Suprapubic skin (tissue), 4 donors: ENCODE results near the gene RGL3. TPM values are rescaled to one million over a fixed set of nuclear protein-coding genes. Genes with fewer than 3 reads are reported as not detected.
A peak's percentile ranks its signal among the peaks of the same experiment; 100 is the strongest.
"Not testable (repeated sequence)": the region's sequence is repeated elsewhere in the genome, so short reads cannot be mapped to it uniquely, and the experiment has no call there.

ENCODE experiments used
- DNase-seq, 2 donors: peaks; one replicate each; pipeline ENCODE4 v3.0.0-alpha.2; 2019; ENCODE audit warnings: low spot score in 2 of 2
- H3K27ac ChIP-seq: fragments of 200-600 bp; sonication (generic); one replicate; pipeline ENCODE4 v1.5.1; 2019
- H3K27me3 ChIP-seq: fragments of 200-600 bp; sonication (generic); one replicate; pipeline ENCODE4 v1.5.1; 2019
- H3K36me3 ChIP-seq: fragments of 200-600 bp; sonication (generic); one replicate; pipeline ENCODE4 v1.5.1; 2019
- H3K4me1 ChIP-seq: fragments of 200-600 bp; sonication (generic); one replicate; pipeline ENCODE4 v1.5.1; 2019
- H3K4me3 ChIP-seq: fragments of 200-600 bp; sonication (generic); one replicate; pipeline ENCODE4 v1.5.1; 2019; ENCODE audit warnings: mild to moderate bottlenecking
- H3K9me3 ChIP-seq: fragments of 200-600 bp; sonication (generic); one replicate; pipeline ENCODE4 v1.5.1; 2019
- CTCF ChIP-seq, 2 donors: fragments of 200-600 bp in 1 of 2; fragments of 450-650 bp in 1 of 2; sonication (generic) in 1 of 2; IDR thresholded peaks; one replicate each; pipeline ENCODE4 v1.5.1; 2016 to 2019; ENCODE audit warnings: antibody characterized with exemption in 2 of 2, mild to moderate bottlenecking in 1 of 2, moderate library complexity in 1 of 2
- EP300 ChIP-seq: sonication (generic); formaldehyde crosslinking; IDR thresholded peaks from one replicate; pipeline ENCODE4 v1.6.1; 2017; ENCODE audit warnings: antibody characterized with exemption
- POLR2A ChIP-seq, 2 donors: fragments of 450-650 bp; IDR thresholded peaks; one replicate each; pipeline ENCODE4 v1.6.1; 2017; ENCODE audit warnings: antibody characterized with exemption in 2 of 2, mild to moderate bottlenecking in 2 of 2, moderate library complexity in 2 of 2
- POLR2AphosphoS5 ChIP-seq, 3 donors: sonication (generic); formaldehyde crosslinking; IDR thresholded peaks; one replicate each; pipeline ENCODE4 v1.6.1; 2017; ENCODE audit warnings: antibody characterized with exemption in 3 of 3
- WGBS: methylation state at CpG from one replicate; pipeline ENCODE4 v1.1.5; 2018; 5-methylcytosine and 5-hydroxymethylcytosine counted together
- total RNA-seq, 4 donors: library from RNA; depleted of rRNA; stranded (reverse); fragments of >200 nt; gene quantifications; one replicate each; pipeline ENCODE4 v1.1.0, GENCODE V29; 2016

RGL3 gene
- total RNA-seq, 4 donors from 2014 or later, result 1.4 to 4.3 (median 3.5) TPM

GRCh38 chr19:11437955-11438354 lies 18.8 kb upstream of the RGL3 start:
- Histone ChIP-seq H3K36me3 (peaks cover 57% of the 10 kb centered on the region), H3K4me3 (no peak overlapping the region), H3K9me3 (no peaks in the 10 kb centered on the region), H3K4me1 (peaks cover 22% of the 10 kb centered on the region), H3K27ac (no peak overlapping the region), H3K27me3 (no peaks in the 10 kb centered on the region)
- no peak for DNase-seq
- TF ChIP-seq CTCF (IDR thresholded peaks at IDR 0.05) (no peak), POLR2AphosphoS5 (IDR thresholded peaks at IDR 0.05) (no peak), POLR2A (IDR thresholded peaks at IDR 0.05) (no peak), EP300 (no peak)
- 88% methylated on average over 8 of the region's 9 CpGs for WGBS

- peaks cover 20% of the 10 kb centered on the region for H3K4me1 ChIP-seq
- H3K36me3 ChIP-seq, result peaks cover 36% of the 10 kb centered on the region
- WGBS, result 21% methylated on average over 4 of the region's 21 CpGs
- H3K4me3 ChIP-seq, result peak overlapping the region; percentile 74
- H3K9me3 ChIP-seq, result no peaks in the 10 kb centered on the region
- no peak for DNase-seq
- H3K27ac ChIP-seq, result peak overlapping the region; percentile 64
- TF ChIP-seq POLR2AphosphoS5 (IDR thresholded peaks at IDR 0.05), result no peak
- no peak for TF ChIP-seq CTCF (IDR thresholded peaks at IDR 0.05)
- TF ChIP-seq EP300, result no peak
- no peak for TF ChIP-seq POLR2A (IDR thresholded peaks at IDR 0.05)
- no peaks in the 10 kb centered on the region for H3K27me3 ChIP-seq
Observed at GRCh38 chr19:11435833-11436313, 16.8 kb upstream of the RGL3 start.

GRCh38 chr19:11435057-11435832 lies 16.1 kb upstream of the RGL3 start, which contains the start of the genes ODAD3 and PRKCSH:
TSS of gene ODAD3 (minus strand) at chr19:11435121. CDS start at chr19:11435016, 105 bp downstream.
TSS of gene PRKCSH (plus strand) at chr19:11435635. CDS start at chr19:11436118, 483 bp downstream.
- DNase-seq, result peak; percentile 99 to 100
- peaks cover 20% of the 10 kb centered on the region for H3K4me1 ChIP-seq
- H3K4me3 ChIP-seq, result peak within 1 kb of the TSS; percentile 74
- no peaks in the 10 kb centered on the region for H3K27me3 ChIP-seq
- peaks cover 30% of the 10 kb centered on the region for H3K36me3 ChIP-seq
- TF ChIP-seq CTCF (IDR thresholded peaks at IDR 0.05), result peak; percentile 92 to 97
- TF ChIP-seq POLR2AphosphoS5 (IDR thresholded peaks at IDR 0.05), result peak in 2 of 3 donors; percentile 98 to 100
- TF ChIP-seq EP300, result no peak
- no peak for TF ChIP-seq POLR2A (IDR thresholded peaks at IDR 0.05)
- WGBS, result 0% methylated on average over 40 of the region's 53 CpGs
- peak within 1 kb of the TSS; percentile 64 for H3K27ac ChIP-seq
- no peaks in the 10 kb centered on the region for H3K9me3 ChIP-seq

GRCh38 chr19:11434703-11435056 lies 15.6 kb upstream of the RGL3 start:
- no peaks in the 10 kb centered on the region for H3K9me3 ChIP-seq
- DNase-seq, result no peak
- 10% methylated on average over 9 of the region's 9 CpGs for WGBS

GRCh38 chr19:11433526-11433925 lies 14.4 kb upstream of the RGL3 start:
- H3K4me3 ChIP-seq, H3K27ac ChIP-seq, H3K9me3 ChIP-seq, DNase-seq, H3K27me3 ChIP-seq: not testable (repeated sequence)
- Histone ChIP-seq H3K36me3 (peaks cover 14% of the 10 kb centered on the region), H3K4me1 (peaks cover 20% of the 10 kb centered on the region)
- WGBS, result 88% methylated on average over 3 of the region's 3 CpGs

More at GRCh38 chr19:11434703-11435056, 15.6 kb upstream of the RGL3 start:
- Histone ChIP-seq H3K27ac (peak overlapping the region; percentile 42), H3K36me3 (peaks cover 24% of the 10 kb centered on the region), H3K27me3 (no peaks in the 10 kb centered on the region), H3K4me3 (peak overlapping the region; percentile 74), H3K4me1 (peaks cover 20% of the 10 kb centered on the region)
- TF ChIP-seq EP300 (no peak), POLR2A (IDR thresholded peaks at IDR 0.05) (no peak), CTCF (IDR thresholded peaks at IDR 0.05) (no peak), POLR2AphosphoS5 (IDR thresholded peaks at IDR 0.05) (no peak)
